Loucy (cell line): ENCODE data around the gene IGF1R.

ENCODE experiments used
- H2AFZ ChIP-seq: fragments of 200-600 bp; sonication (generic); 2 replicates; pipeline ENCODE4 v1.6.0; 2016; ENCODE audit warnings: antibody characterized with exemption, mild to moderate bottlenecking, low read length, moderate library complexity
- H3F3A ChIP-seq: fragments of 200-600 bp; 2 replicates; pipeline ENCODE4 v1.6.0; 2016; ENCODE audit warnings: antibody characterized with exemption, low read depth, mild to moderate bottlenecking
- H3K27me3 ChIP-seq: fragments of 200-600 bp; sonication (generic); 2 replicates; pipeline ENCODE4 v1.6.1; 2014; ENCODE audit warnings: low read length, mild to moderate bottlenecking; ENCODE audit not compliant: insufficient read depth, poor library complexity, severe bottlenecking
- H3K36me3 ChIP-seq: fragments of 200-600 bp; sonication (generic); 2 replicates; pipeline ENCODE4 v1.6.1; 2016; ENCODE audit warnings: low read length; ENCODE audit not compliant: insufficient read depth
- H3K4me1 ChIP-seq: fragments of 200-600 bp; sonication (generic); 2 replicates; pipeline ENCODE4 v1.5.1; 2014; ENCODE audit warnings: low read length, mild to moderate bottlenecking; ENCODE audit not compliant: insufficient read depth, poor library complexity, severe bottlenecking
- H3K4me2 ChIP-seq: fragments of 200-600 bp; sonication (generic); 2 replicates; pipeline ENCODE4 v1.6.0; 2014; ENCODE audit warnings: antibody characterized with exemption, low read length, low read depth, mild to moderate bottlenecking; ENCODE audit not compliant: poor library complexity, severe bottlenecking
- H3K4me3 ChIP-seq: fragments of 200-600 bp; sonication (generic); 2 replicates; pipeline ENCODE4 v1.5.1; 2014; ENCODE audit warnings: low read length, mild to moderate bottlenecking, mixed read lengths; ENCODE audit not compliant: poor library complexity, severe bottlenecking
- H3K79me2 ChIP-seq: fragments of 200-600 bp; sonication (generic); 2 replicates; pipeline ENCODE4 v1.6.1; 2014; ENCODE audit warnings: low read length; ENCODE audit not compliant: insufficient read depth
- H3K9ac ChIP-seq: fragments of 200-600 bp; sonication (generic); 2 replicates; pipeline ENCODE4 v1.6.0; 2014; ENCODE audit warnings: mild to moderate bottlenecking, low read depth, low read length, moderate library complexity; ENCODE audit not compliant: poor library complexity, severe bottlenecking
- H3K9me2 ChIP-seq: fragments of 200-600 bp; sonication (generic); replicated peaks from 2 replicates; pipeline ENCODE4 v1.6.1; 2016; ENCODE audit warnings: low read depth, low read length, mixed read lengths
- H3K9me3 ChIP-seq: fragments of 200-600 bp; sonication (generic); 2 replicates; pipeline ENCODE4 v1.6.1; 2014; ENCODE audit warnings: mild to moderate bottlenecking, antibody characterized with exemption, low read length, low read depth; ENCODE audit not compliant: insufficient read depth
- H4K20me1 ChIP-seq: fragments of 200-600 bp; sonication (generic); 2 replicates; pipeline ENCODE4 v1.6.0; 2014; ENCODE audit warnings: antibody characterized with exemption, low read length, mild to moderate bottlenecking; ENCODE audit not compliant: insufficient read depth, poor library complexity, severe bottlenecking
- EZH2phosphoT487 ChIP-seq: fragments of 200-600 bp; IDR thresholded peaks from 2 replicates; pipeline ENCODE4 v1.6.1; 2018; ENCODE audit warnings: antibody characterized with exemption, mild to moderate bottlenecking, moderate library complexity, borderline replicate concordance
- TF ChIP-seq, protein P1 (sequence below): fragments of 200-600 bp; sonication (generic); conservative IDR thresholded peaks from 2 replicates; pipeline ENCODE4 v1.5.1; 2014; ENCODE audit warnings: mild to moderate bottlenecking, antibody characterized with exemption, low read length

The IGF1R gene

GRCh38 chr15:98771541-98771940, 123.2 kb downstream of the IGF1R start:
- H3K79me2 ChIP-seq: peaks cover 85% of the 10 kb centered on the region
- no peaks in the 10 kb centered on the region for H3K27me3 ChIP-seq
- H3K4me1 ChIP-seq: peaks cover 51% of the 10 kb centered on the region
- H3K4me2 ChIP-seq: no peak overlapping the region
- peaks cover 5% of the 10 kb centered on the region for H4K20me1 ChIP-seq
- no peak overlapping the region for H2AFZ ChIP-seq
- no peak overlapping the region for H3K9ac ChIP-seq
- no peak overlapping the region for H3K4me3 ChIP-seq
- H3K9me2 ChIP-seq: no peaks in the 10 kb centered on the region
- H3F3A ChIP-seq: peaks cover 3% of the 10 kb centered on the region
- no peak for TF ChIP-seq EZH2phosphoT487
- TF ChIP-seq, protein P1, sequence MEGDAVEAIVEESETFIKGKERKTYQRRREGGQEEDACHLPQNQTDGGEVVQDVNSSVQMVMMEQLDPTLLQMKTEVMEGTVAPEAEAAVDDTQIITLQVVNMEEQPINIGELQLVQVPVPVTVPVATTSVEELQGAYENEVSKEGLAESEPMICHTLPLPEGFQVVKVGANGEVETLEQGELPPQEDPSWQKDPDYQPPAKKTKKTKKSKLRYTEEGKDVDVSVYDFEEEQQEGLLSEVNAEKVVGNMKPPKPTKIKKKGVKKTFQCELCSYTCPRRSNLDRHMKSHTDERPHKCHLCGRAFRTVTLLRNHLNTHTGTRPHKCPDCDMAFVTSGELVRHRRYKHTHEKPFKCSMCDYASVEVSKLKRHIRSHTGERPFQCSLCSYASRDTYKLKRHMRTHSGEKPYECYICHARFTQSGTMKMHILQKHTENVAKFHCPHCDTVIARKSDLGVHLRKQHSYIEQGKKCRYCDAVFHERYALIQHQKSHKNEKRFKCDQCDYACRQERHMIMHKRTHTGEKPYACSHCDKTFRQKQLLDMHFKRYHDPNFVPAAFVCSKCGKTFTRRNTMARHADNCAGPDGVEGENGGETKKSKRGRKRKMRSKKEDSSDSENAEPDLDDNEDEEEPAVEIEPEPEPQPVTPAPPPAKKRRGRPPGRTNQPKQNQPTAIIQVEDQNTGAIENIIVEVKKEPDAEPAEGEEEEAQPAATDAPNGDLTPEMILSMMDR: 0 out of 2 replicates have a peak, but pooled peaks have one; percentile 13
- H3K9me3 ChIP-seq: no peaks in the 10 kb centered on the region
- no peaks in the 10 kb centered on the region for H3K36me3 ChIP-seq

GRCh38 chr15:98772895-98773294, 124.6 kb downstream of the IGF1R start:
- no peak overlapping the region for H2AFZ ChIP-seq
- no peak overlapping the region for H3K4me2 ChIP-seq
- H3K79me2 ChIP-seq: peaks cover 78% of the 10 kb centered on the region
- no peak overlapping the region for H3K4me3 ChIP-seq
- H3K9me3 ChIP-seq: no peaks in the 10 kb centered on the region
- peaks cover 10% of the 10 kb centered on the region for H3F3A ChIP-seq
- H3K27me3 ChIP-seq: no peaks in the 10 kb centered on the region
- H3K36me3 ChIP-seq: no peaks in the 10 kb centered on the region
- TF ChIP-seq, protein P1: no peak
- no peak for TF ChIP-seq EZH2phosphoT487
- H3K9ac ChIP-seq: no peak overlapping the region
- H3K9me2 ChIP-seq: no peaks in the 10 kb centered on the region
- H3K4me1 ChIP-seq: peaks cover 63% of the 10 kb centered on the region
- peaks cover 5% of the 10 kb centered on the region for H4K20me1 ChIP-seq

GRCh38 chr15:98773616-98774015, 125.3 kb downstream of the IGF1R start:
- Histone ChIP-seq H3F3A (peaks cover 10% of the 10 kb centered on the region), H3K79me2 (peaks cover 80% of the 10 kb centered on the region), H3K9me2 (no peaks in the 10 kb centered on the region), H4K20me1 (peaks cover 5% of the 10 kb centered on the region), H2AFZ (no peak overlapping the region), H3K4me3 (no peak overlapping the region), H3K4me2 (no peak overlapping the region), H3K9ac (no peak overlapping the region), H3K27me3 (no peaks in the 10 kb centered on the region), H3K4me1 (peaks cover 70% of the 10 kb centered on the region), H3K36me3 (no peaks in the 10 kb centered on the region), H3K9me3 (no peaks in the 10 kb centered on the region)
- TF ChIP-seq EZH2phosphoT487: no peak
- TF ChIP-seq, protein P1: no peak
